H1 (cell line): ENCODE results near the gene GALNT18. TPM values are rescaled to one million over a fixed set of nuclear protein-coding genes. Genes with fewer than 3 reads are reported as not detected.

Experiments
- CTCF ChIA-PET: fragments of 300-600 bp; sonication (Branson Sonifier 250); formaldehyde crosslinking; loops from one replicate; lab custom pipeline; 2021; ENCODE audit not compliant: partially characterized antibody; lab: Charles Lee
- POLR2A ChIA-PET: fragments of 300-600 bp; sonication (Branson Sonifier 250); formaldehyde crosslinking; loops from one replicate; lab custom pipeline; 2021; ENCODE audit warnings: inconsistent platforms; ENCODE audit not compliant: partially characterized antibody; lab: Charles Lee
- DNase-seq, 2 experiments: peaks; one replicate each; pipeline versions ENCODE4 v3.0.0 to v3.0.0-alpha.2; 2010 to 2022; ENCODE audit warnings: low spot score in 2 of 2, low read depth in 1 of 2, mixed read lengths in 1 of 2
- FAIRE-seq: peaks from 2 replicates; lab custom pipeline; 2011; peaks lifted over from hg19 to GRCh38; lab: Jason Lieb, UNC
- H2AFZ ChIP-seq: 2 replicates; pipeline ENCODE4 v1.8.1; 2012; ENCODE audit warnings: low read length, inconsistent platforms
- H2AK5ac ChIP-seq: 2 replicates; pipeline ENCODE4 v1.6.1; 2013; ENCODE audit warnings: low read depth, low read length
- H2BK120ac ChIP-seq: replicated peaks from 2 replicates; pipeline ENCODE3; 2013; ENCODE audit warnings: low read depth, low read length, inconsistent platforms
- H2BK12ac ChIP-seq: 2 replicates; pipeline ENCODE4 v1.6.1; 2013; ENCODE audit warnings: low read depth, low read length
- H2BK15ac ChIP-seq: 2 replicates; pipeline ENCODE4 v1.6.1; 2013; ENCODE audit warnings: low read length
- H2BK20ac ChIP-seq: 2 replicates; pipeline ENCODE4 v1.6.1; 2013; ENCODE audit warnings: low read length
- H2BK5ac ChIP-seq: 2 replicates; pipeline ENCODE4 v1.6.1; 2013; ENCODE audit warnings: low read depth, low read length
- H3K14ac ChIP-seq: 2 replicates; pipeline ENCODE4 v1.6.1; 2013; ENCODE audit warnings: inconsistent platforms; ENCODE audit not compliant: insufficient read length
- H3K18ac ChIP-seq: 2 replicates; pipeline ENCODE4 v1.6.1; 2013; ENCODE audit warnings: low read length; ENCODE audit errors: extremely low read depth
- H3K23ac ChIP-seq: 2 replicates; pipeline ENCODE4 v1.6.1; 2013; ENCODE audit warnings: inconsistent platforms; ENCODE audit not compliant: insufficient read length
- H3K23me2 ChIP-seq: 2 replicates; pipeline ENCODE4 v1.6.1; 2013; ENCODE audit warnings: low read depth, low read length
- H3K27ac ChIP-seq: 2 replicates; pipeline ENCODE4 v1.6.1; 2011; ENCODE audit warnings: low read depth, low read length, inconsistent platforms
- H3K27me3 ChIP-seq, 4 experiments: replicated peaks in 1 of 4; 1 replicate in 1 of 4; 2 replicates in 3 of 4; pipeline versions ENCODE4 v1.6.1 to v1.8.1; 2011 to 2013; ENCODE audit warnings: low read length in 3 of 4, mild to moderate bottlenecking in 3 of 4, inconsistent platforms in 2 of 4, mixed read lengths in 2 of 4, moderate library complexity in 1 of 4; ENCODE audit not compliant: control insufficient read depth in 3 of 4, insufficient read depth in 3 of 4; ENCODE audit errors: extremely low read depth in 1 of 4
- H3K36me3 ChIP-seq, 4 experiments: 2 replicates each; pipeline versions ENCODE4 v1.6.1 to v1.8.1; 2011 to 2013; ENCODE audit warnings: mild to moderate bottlenecking in 4 of 4, low read length in 3 of 4, moderate library complexity in 2 of 4, control low read depth in 1 of 4, inconsistent platforms in 1 of 4; ENCODE audit not compliant: insufficient read depth in 4 of 4, control insufficient read depth in 2 of 4
- H3K4ac ChIP-seq: replicated peaks from 2 replicates; pipeline ENCODE3; 2013; ENCODE audit warnings: low read length, low read depth, mixed read lengths, inconsistent platforms; ENCODE audit not compliant: insufficient read length
- H3K4me1 ChIP-seq, 4 experiments: replicated peaks in 1 of 4; 1 replicate in 1 of 4; 2 replicates in 3 of 4; pipeline versions ENCODE4 v1.6.1 to v1.8.1; 2011 to 2013; ENCODE audit warnings: low read length in 3 of 4, inconsistent platforms in 2 of 4, mixed read lengths in 1 of 4; ENCODE audit not compliant: insufficient read depth in 4 of 4, control insufficient read depth in 3 of 4
- H3K4me2 ChIP-seq, 2 experiments: 2 replicates each; pipeline versions ENCODE4 v1.6.1 to v1.8.1; 2011 to 2013; ENCODE audit warnings: low read depth in 2 of 2, low read length in 2 of 2, control low read depth in 1 of 2, inconsistent platforms in 1 of 2, mild to moderate bottlenecking in 1 of 2; ENCODE audit not compliant: insufficient read depth in 1 of 2
- H3K4me3 ChIP-seq, 4 experiments: fragments of 200-600, 300-600 bp in 1 of 4; sonication (generic), shearing (Covaris generic), sonication (Bioruptor Twin) in 1 of 4; 2 replicates each; pipeline versions ENCODE4 v1.5.1 to v1.8.1; 2011 to 2016; ENCODE audit warnings: low read length in 4 of 4, low read depth in 3 of 4, control low read depth in 2 of 4, inconsistent platforms in 2 of 4, mild to moderate bottlenecking in 2 of 4, mixed read lengths in 1 of 4, moderate library complexity in 1 of 4; ENCODE audit not compliant: insufficient read depth in 2 of 4; ENCODE audit errors: extremely low read depth in 1 of 4
- H3K56ac ChIP-seq: replicated peaks from 2 replicates; pipeline ENCODE3; 2013; ENCODE audit warnings: low read depth, mild to moderate bottlenecking, mixed read lengths, low read length, inconsistent platforms; ENCODE audit not compliant: insufficient read length
- H3K79me1 ChIP-seq: 2 replicates; pipeline ENCODE4 v1.6.1; 2013; ENCODE audit warnings: low read depth, low read length, control low read depth
- H3K79me2 ChIP-seq, 2 experiments: 2 replicates each; pipeline versions ENCODE4 v1.6.1 to v1.8.1; 2012 to 2013; ENCODE audit warnings: low read length in 2 of 2, mild to moderate bottlenecking in 2 of 2, inconsistent platforms in 1 of 2; ENCODE audit not compliant: insufficient read depth in 2 of 2, control insufficient read depth in 1 of 2
- H3K9ac ChIP-seq, 4 experiments: replicated peaks in 1 of 4; 1 replicate in 1 of 4; 2 replicates in 3 of 4; pipeline versions ENCODE4 v1.6.1 to v1.8.1; 2011 to 2013; ENCODE audit warnings: low read depth in 3 of 4, low read length in 3 of 4, control low read depth in 2 of 4, mild to moderate bottlenecking in 2 of 4, moderate library complexity in 2 of 4, inconsistent platforms in 1 of 4; ENCODE audit errors: extremely low read depth in 1 of 4
- H3K9me3 ChIP-seq, 2 experiments: 2 replicates each; pipeline versions ENCODE4 v1.6.1 to v1.8.1; 2012 to 2013; ENCODE audit warnings: mild to moderate bottlenecking in 2 of 2, moderate library complexity in 2 of 2, control low read depth in 1 of 2, inconsistent platforms in 1 of 2, low read depth in 1 of 2, low read length in 1 of 2, mixed read lengths in 1 of 2; ENCODE audit not compliant: insufficient read depth in 2 of 2
- H4K20me1 ChIP-seq, 2 experiments: replicated peaks in 1 of 2; 2 replicates each; pipeline versions ENCODE3 to v1.8.1; 2011 to 2013; ENCODE audit warnings: inconsistent platforms in 2 of 2, low read length in 2 of 2, mild to moderate bottlenecking in 1 of 2; ENCODE audit not compliant: insufficient read depth in 2 of 2, control insufficient read depth in 1 of 2
- H4K5ac ChIP-seq: 2 replicates; pipeline ENCODE4 v1.6.1; 2013; ENCODE audit warnings: low read length, low read depth, mixed read lengths, inconsistent platforms; ENCODE audit not compliant: insufficient read length
- H4K8ac ChIP-seq: 2 replicates; pipeline ENCODE4 v1.8.0; 2013; ENCODE audit warnings: mild to moderate bottlenecking, moderate library complexity, low read length, inconsistent platforms; ENCODE audit not compliant: insufficient read depth; ENCODE audit errors: extremely low read depth
- H4K91ac ChIP-seq: replicated peaks from 2 replicates; pipeline ENCODE3; 2013; ENCODE audit warnings: low read length, mixed read lengths, inconsistent platforms; ENCODE audit not compliant: insufficient read length
- CBX8 ChIP-seq: fragments of 300-800, 300-1000 bp; sonication (generic); IDR thresholded peaks from 2 replicates; pipeline ENCODE4 v1.7.1; 2016; ENCODE audit warnings: low read depth, low read length, borderline replicate concordance
- CTBP2 ChIP-seq: IDR thresholded peaks from 2 replicates; pipeline ENCODE4 v1.7.0; 2011; ENCODE audit warnings: borderline replicate concordance, mild to moderate bottlenecking, moderate library complexity, mixed read lengths, low read length; ENCODE audit not compliant: insufficient read depth, insufficient read length
- HDAC6 ChIP-seq: IDR thresholded peaks from one replicate; pipeline ENCODE4 v1.7.1; 2012; ENCODE audit warnings: low read depth, mild to moderate bottlenecking, inconsistent platforms, low read length, moderate library complexity
- NANOG ChIP-seq: IDR thresholded peaks from 2 replicates; pipeline ENCODE4 v1.6.1; 2011; ENCODE audit warnings: low read length, low read depth, mild to moderate bottlenecking, inconsistent platforms; ENCODE audit not compliant: insufficient read depth, poor library complexity, severe bottlenecking
- RAD21 ChIP-seq, 2 experiments: IDR thresholded peaks in 1 of 2; conservative IDR thresholded peaks in 1 of 2; 2 replicates each; pipeline ENCODE4 v1.6.1; 2011; ENCODE audit warnings: low read depth in 2 of 2, low read length in 2 of 2, improper control_type of control experiment in 1 of 2, inconsistent platforms in 1 of 2, mild to moderate bottlenecking in 1 of 2, moderate library complexity in 1 of 2
- RXRA ChIP-seq: IDR thresholded peaks from 2 replicates; pipeline ENCODE4 v1.6.1; 2011; ENCODE audit warnings: low read depth, mild to moderate bottlenecking, low read length, moderate library complexity; ENCODE audit not compliant: insufficient read depth
- SP1 ChIP-seq: IDR thresholded peaks from 2 replicates; pipeline ENCODE4 v1.6.1; 2011; ENCODE audit warnings: low read depth, low read length
- SP4 ChIP-seq: IDR thresholded peaks from 2 replicates; pipeline ENCODE4 v1.6.1; 2012; ENCODE audit warnings: low read length, inconsistent platforms
- TEAD4 ChIP-seq: IDR thresholded peaks from 2 replicates; pipeline ENCODE4 v1.6.1; 2012; ENCODE audit warnings: low read depth, low read length, inconsistent platforms, mixed read lengths
- YY1 ChIP-seq: IDR thresholded peaks from 2 replicates; pipeline ENCODE4 v1.6.1; 2011; ENCODE audit warnings: low read depth, mild to moderate bottlenecking, low read length
- WGBS, 2 experiments: shearing (Covaris generic) in 1 of 2; methylation state at CpG; one replicate each; pipeline versions ENCODE4 v1.1.6 to v1.1.7; 2013 to 2015; ENCODE audit warnings: low lambda C conversion rate in 2 of 2, mixed read lengths in 2 of 2, inconsistent platforms in 1 of 2, low coverage in 1 of 2, missing lambda C conversion rate in 1 of 2; ENCODE audit not compliant: insufficient replicate concordance in 2 of 2, insufficient coverage in 1 of 2, insufficient read length in 1 of 2; ENCODE audit errors: extremely low coverage in 1 of 2, missing lambda C conversion rate in 1 of 2; 5-methylcytosine and 5-hydroxymethylcytosine counted together
- polyA plus RNA-seq, 7 experiments: library from polyadenylated mRNA; depleted of rRNA in 3 of 7; stranded (reverse) in 5 of 7; unstranded in 2 of 7; fragments of >200 nt in 5 of 7; fragments of 200-250 nt in 2 of 7; gene quantifications; 1 replicate in 5 of 7; 2 replicates in 1 of 7; 4 replicates in 1 of 7; pipeline versions ENCODE4 v1.2.1 to v1.2.3, GENCODE V29; 2011 to 2013; ENCODE audit warnings: missing spikeins in 2 of 7, mixed read lengths in 2 of 7
- total RNA-seq: library from RNA; stranded (reverse); fragmentation: NEBNext Ultra II Directional; extraction: Animal tissue kit (Norgen Biotek cat#: 25700); gene quantifications from 2 replicates; pipeline ENCODE4 v1.2.1, GENCODE V29; 2021
- TF ChIP-seq, protein P1 (sequence below): IDR thresholded peaks from 2 replicates; pipeline ENCODE4 v1.6.1; 2012; ENCODE audit warnings: low read length, inconsistent platforms

The GALNT18 gene
- total and polyA plus RNA-seq, 2 of the 8 experiments (the other 6 are each of a cell fraction or from before 2014, with no cell fraction given), result 6.0 to 9.4 TPM

DNA sequence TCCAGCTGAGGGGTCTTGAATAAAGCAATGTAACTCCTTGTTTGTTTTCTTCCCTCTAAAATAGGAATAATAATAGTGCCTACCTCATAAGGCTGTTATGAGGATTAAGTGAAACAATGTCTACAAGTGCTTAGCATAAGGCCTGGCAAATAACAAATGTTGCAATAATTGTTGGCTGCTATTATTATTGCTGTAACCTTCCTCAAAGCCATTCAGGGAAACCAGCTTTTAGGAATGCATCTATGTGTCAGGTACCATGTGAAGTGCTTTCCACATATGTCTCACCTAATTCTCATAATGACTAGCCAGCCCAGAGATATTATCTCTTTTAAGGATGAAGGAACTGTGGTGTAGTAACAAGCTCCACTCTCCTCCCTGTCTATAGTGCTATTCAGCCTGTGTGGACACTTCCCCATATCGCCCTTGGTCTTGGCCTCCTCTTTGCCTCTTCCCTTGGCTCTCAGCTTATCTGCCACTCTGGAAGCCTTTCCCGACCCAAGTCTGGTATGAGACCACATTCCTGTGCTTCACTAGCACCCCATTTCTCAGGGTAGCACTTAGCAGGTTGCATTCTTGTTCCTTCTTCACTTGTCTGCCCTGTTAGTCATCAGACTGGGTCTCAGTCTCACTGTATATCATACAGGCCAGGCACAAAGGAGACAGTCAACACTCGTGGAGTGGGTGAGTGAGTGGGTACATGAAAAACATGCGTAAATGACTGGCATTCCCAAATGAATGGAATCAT, 292.6 kb downstream of the GALNT18 start:
- no peak overlapping the region for H4K91ac ChIP-seq
- H2BK120ac ChIP-seq, result no peak overlapping the region
- no peak overlapping the region for H3K4me2 ChIP-seq
- DNase-seq, result no peak
- no peak overlapping the region for H2AFZ ChIP-seq
- peaks cover 0 to 3% (median under 1%) of the 10 kb centered on the region in 4 experiments; a peak in 3 of 7 replicates for H3K4me1 ChIP-seq
- no peak overlapping the region for H2BK15ac ChIP-seq
- H3K79me2 ChIP-seq, result no peaks in the 10 kb centered on the region
- H3K14ac ChIP-seq, result no peak overlapping the region
- H4K8ac ChIP-seq, result no peak overlapping the region
- H3K18ac ChIP-seq, result no peak overlapping the region
- no peak overlapping the region for H2BK5ac ChIP-seq
- no peak overlapping the region for H2BK20ac ChIP-seq
- H3K36me3 ChIP-seq, result no peaks in the 10 kb centered on the region
- POLR2A ChIA-PET, result no interaction called here
- no peak overlapping the region for H3K9ac ChIP-seq
- no peak overlapping the region for H3K4me3 ChIP-seq
- 88% methylated on average over 4 of the region's 4 CpGs; no CpG with 5 or more reads in 1 of the 2 experiments for WGBS, 2 experiments
- H3K27ac ChIP-seq, result no peak overlapping the region
- no peak overlapping the region for H3K4ac ChIP-seq
- no peak overlapping the region for H4K5ac ChIP-seq
- H2AK5ac ChIP-seq, result no peak overlapping the region
- no peaks in the 10 kb centered on the region for H3K9me3 ChIP-seq
- no peak for FAIRE-seq
- H3K27me3 ChIP-seq, result no peaks in the 10 kb centered on the region
- CTCF ChIA-PET, result interaction anchor here (0.6 to 1.6 kb wide), 7 partner anchors 9 to 470 kb away, joined by 3 to 4 read pairs (median 3); no protein-coding TSS in a partner anchor
- no peak overlapping the region; the same call in 1 of the 2 replicates for H2BK12ac ChIP-seq
- H3K23ac ChIP-seq, result no peak overlapping the region
- H3K56ac ChIP-seq, result no peak overlapping the region
- H4K20me1 ChIP-seq, result no peaks in the 10 kb centered on the region
- H3K23me2 ChIP-seq, result no peaks in the 10 kb centered on the region
- no peaks in the 10 kb centered on the region for H3K79me1 ChIP-seq
- TF ChIP-seq SP4, result no peak
- no peak for TF ChIP-seq RXRA
- no peak for TF ChIP-seq TEAD4
- no peak for TF ChIP-seq CBX8
- no peak for TF ChIP-seq NANOG
- no peak for TF ChIP-seq YY1
- TF ChIP-seq RAD21 (IDR thresholded peaks at IDR 0.05 in 1 of 2, conservative IDR thresholded peaks at IDR 0.05 in 1 of 2; ENCODE audit: low read depth in 2 of 2, low read length in 2 of 2), result no peak
- TF ChIP-seq SP1, result no peak
- TF ChIP-seq CTBP2, result no peak
- TF ChIP-seq HDAC6, result no peak
- TF ChIP-seq, protein P1, sequence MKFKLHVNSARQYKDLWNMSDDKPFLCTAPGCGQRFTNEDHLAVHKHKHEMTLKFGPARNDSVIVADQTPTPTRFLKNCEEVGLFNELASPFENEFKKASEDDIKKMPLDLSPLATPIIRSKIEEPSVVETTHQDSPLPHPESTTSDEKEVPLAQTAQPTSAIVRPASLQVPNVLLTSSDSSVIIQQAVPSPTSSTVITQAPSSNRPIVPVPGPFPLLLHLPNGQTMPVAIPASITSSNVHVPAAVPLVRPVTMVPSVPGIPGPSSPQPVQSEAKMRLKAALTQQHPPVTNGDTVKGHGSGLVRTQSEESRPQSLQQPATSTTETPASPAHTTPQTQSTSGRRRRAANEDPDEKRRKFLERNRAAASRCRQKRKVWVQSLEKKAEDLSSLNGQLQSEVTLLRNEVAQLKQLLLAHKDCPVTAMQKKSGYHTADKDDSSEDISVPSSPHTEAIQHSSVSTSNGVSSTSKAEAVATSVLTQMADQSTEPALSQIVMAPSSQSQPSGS, result no peak
